GOT3 (cell line): ENCODE results near the gene MACF1.
"Not testable (repeated sequence)": the region's sequence is repeated elsewhere in the genome, so short reads cannot be mapped to it uniquely, and the experiment has no call there.

Experiments
- DNase-seq: peaks from one replicate; lab custom pipeline; 2025; ENCODE audit warnings: mixed read lengths; lab: John Stamatoyannopoulos, UW

The MACF1 gene, protein sequence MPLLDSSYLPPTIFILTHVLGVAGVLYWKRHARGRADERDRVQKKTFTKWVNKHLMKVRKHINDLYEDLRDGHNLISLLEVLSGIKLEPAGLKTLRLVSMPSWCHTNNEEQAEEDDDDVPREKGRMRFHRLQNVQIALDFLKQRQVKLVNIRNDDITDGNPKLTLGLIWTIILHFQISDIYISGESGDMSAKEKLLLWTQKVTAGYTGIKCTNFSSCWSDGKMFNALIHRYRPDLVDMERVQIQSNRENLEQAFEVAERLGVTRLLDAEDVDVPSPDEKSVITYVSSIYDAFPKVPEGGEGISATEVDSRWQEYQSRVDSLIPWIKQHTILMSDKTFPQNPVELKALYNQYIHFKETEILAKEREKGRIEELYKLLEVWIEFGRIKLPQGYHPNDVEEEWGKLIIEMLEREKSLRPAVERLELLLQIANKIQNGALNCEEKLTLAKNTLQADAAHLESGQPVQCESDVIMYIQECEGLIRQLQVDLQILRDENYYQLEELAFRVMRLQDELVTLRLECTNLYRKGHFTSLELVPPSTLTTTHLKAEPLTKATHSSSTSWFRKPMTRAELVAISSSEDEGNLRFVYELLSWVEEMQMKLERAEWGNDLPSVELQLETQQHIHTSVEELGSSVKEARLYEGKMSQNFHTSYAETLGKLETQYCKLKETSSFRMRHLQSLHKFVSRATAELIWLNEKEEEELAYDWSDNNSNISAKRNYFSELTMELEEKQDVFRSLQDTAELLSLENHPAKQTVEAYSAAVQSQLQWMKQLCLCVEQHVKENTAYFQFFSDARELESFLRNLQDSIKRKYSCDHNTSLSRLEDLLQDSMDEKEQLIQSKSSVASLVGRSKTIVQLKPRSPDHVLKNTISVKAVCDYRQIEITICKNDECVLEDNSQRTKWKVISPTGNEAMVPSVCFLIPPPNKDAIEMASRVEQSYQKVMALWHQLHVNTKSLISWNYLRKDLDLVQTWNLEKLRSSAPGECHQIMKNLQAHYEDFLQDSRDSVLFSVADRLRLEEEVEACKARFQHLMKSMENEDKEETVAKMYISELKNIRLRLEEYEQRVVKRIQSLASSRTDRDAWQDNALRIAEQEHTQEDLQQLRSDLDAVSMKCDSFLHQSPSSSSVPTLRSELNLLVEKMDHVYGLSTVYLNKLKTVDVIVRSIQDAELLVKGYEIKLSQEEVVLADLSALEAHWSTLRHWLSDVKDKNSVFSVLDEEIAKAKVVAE (N-terminal part only)

DNA sequence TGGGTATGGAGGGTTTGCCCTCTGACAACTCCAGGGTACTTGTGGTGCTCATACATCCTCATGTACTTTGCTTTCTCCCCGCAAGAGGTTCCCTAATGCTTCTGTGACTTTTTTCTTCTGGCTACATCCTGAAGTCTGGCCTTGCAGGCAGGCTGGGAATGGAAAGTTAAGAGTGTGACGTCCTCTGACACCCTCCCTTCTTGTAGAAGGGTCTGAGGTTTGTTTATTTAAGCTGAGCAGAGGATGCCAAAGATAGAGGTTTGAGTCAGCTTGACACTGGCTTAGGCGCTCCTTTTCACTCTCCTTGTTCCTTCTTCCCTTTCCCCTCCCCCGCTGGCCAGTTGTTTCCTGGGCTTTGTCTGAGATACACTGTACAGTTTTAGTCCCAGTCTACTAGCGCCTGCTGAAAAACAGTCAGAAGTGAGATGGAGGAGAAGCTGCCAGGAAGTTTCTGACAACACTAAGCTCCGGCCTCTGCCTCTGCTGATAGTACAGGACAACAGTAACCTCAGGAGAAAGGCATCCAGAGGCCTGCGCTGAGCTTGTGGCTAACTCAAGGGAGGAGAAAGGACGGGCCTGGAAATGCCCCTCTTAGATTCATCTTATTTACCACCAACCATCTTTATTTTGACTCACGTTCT is at the start of gene MACF1:
TSS of gene MACF1 (plus strand) at position 255 of the 641 bp plus-strand sequence. CDS start at position 583, 328 bp downstream.
- no peak for DNase-seq

DNA sequence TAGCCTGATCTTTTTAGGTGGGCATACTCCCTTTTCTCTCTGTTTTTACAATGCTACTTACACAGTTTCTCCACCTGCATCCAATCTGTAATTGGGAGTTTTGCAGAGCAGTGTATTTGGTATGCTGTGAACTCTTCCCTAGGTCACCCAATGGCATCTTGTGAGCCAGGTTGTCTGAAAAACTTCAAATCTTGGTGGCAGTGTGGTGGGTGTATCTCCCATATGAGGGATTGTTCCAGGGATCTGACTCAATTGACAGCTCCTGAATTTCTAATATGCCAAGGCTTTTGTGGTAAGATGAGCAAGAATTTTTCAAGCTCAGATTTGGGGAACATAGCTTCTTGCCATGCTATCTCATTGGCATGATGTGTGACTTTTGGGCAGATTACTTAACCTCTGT is 47.2 kb upstream of the MACF1 start:
- no peak for DNase-seq

DNA sequence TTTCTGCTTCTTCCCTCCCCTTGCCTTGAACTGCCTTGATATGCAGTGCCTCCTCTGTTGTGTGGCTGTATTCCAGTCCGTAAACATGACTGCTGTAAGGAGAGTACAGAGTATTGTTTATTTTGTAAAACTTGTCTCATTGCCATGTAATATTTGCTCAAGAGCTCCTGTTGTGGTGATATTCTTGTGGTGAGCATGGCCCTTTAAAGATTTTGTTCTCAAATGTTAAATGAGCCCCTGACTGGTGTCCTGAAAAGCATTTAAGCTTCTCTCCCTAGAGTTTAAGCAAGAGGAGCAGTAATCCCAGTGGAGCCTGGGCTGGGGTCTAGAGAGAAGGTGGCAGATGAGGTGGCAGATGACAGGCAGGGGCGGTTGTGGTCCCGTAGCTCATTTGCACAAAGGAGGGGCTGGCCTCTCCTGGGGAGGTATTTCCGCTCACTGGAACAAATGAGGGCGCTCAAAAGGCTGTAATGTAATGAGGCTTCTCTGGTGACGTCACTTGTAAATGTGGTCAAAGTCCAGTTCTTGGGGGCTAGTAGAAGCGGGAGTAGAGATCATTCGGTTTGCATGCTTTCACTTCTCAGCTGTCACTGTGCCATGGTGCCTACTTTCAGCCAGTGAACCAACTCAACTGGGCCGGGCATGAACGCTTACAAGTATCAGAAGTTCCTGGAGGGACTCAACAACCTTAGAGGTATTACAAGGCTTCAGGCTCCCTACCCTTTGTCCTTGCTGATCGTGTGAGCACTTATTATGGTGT is 46.0 kb upstream of the MACF1 start:
- DNase-seq, result no peak

DNA sequence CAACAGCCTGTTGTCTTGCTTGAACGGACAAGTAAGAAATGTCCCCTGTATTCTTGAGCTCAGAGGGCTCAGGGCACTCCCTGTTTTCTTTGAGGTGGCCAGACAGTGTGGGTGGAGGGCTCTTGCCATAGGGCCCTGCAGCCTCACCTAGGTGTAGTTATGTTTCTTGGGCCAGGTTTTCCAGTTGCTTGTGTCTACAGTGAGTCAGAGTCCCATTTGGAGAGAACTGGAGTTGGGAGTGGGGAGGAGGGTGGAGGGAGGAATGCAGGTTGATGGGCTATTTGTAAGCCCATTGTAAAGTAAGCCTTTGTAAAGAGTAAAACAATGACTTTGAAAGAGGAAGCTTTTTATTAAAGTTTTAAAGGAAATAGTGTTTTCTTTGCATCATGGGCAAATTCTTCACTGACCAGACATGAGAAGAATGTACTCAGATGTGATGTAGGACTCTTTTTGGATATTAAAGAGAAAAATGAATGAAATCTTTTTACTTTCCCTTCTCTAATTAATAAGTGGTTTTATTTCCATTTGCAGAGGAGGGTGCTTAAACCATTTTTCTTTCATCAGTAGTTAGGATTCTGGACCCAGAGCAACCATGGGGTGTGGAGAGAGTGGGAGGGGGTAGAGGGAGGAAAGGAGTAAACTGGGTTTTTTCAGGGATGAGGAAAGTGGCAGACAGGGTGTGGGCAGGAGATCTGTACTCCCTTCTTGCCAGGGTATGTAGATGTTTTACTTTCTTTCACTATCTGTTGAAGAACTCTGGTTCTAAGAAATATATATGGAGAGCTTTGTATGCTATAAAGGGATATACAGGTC is 45.1 kb upstream of the MACF1 start:
- DNase-seq, result no peak

DNA sequence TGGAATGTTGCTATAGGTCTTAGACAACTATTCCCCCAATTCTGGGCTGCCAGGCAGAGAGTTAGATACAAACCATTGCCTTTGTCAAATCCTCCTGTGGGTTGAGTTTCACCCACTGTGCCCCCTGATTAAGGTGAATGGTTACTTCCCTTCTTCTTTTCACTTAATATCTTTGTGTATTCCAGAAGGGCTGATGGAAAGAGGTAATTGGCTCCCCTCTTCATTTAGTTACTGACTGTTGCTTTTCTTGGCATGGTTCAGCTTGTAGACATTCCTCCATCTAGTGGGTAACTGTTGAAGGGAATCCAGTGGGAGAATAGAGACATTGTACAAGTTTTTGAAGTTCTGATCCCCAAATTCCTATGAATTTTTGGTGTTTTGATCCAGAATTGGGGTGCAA is 43.8 kb upstream of the MACF1 start:
- DNase-seq, result no peak

DNA sequence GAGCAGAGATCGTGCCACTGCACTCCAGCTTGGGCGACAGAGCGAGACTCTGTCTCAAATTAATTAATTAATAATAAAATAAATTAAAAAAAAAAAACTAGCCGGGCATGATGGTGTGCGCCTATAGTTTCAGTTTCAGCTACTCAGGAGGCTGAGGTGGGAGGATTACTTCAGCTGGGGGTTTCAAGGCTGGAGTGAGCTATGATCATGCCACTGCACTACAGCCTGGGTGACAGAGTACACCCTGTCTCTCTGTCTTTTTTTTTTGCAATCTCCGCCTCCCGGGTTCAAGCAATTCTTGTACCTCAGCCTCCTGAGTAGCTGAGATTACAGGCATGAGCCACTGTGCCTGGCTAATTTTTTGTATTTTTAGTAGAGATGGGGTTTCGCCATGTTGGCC is 42.7 kb upstream of the MACF1 start:
- DNase-seq, result not testable (repeated sequence)

DNA sequence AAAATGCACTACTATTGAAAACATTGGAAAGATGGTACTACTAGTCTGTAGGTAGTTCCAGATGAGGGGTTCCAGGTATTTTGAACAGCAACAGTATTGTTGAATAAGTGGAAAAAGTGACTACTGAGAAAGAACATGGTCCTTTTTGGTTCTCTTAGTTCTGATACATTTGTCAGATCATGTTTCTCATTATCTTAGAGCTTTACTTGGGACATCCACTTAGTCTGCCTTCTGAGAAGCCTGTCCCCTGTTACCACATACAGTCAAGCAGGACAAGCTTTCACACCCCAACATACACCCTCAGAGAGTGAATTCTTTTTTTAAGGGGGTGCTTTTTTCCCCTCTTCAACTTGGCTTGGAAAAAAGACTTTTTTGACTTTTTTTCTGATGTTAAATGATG is 41.0 kb upstream of the MACF1 start:
- DNase-seq, result no peak

DNA sequence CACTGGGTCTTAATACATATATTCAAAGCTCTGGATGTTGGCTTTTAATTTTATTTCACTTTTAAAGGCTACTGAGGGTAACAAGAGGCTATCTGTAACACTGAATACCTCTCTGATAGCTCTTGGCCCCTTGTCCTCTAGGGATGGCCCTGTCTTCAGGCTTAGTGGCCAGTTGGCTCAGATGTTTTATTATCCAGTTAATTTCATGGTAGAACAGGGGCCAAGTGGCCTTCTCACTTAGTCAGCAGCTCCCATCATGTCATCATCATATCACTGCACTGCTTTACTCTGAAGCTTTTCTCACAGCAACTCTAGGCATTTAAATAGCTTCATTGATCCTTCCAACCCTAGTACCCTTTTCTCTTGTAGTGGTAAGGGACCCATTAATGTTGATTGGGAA is 40.2 kb upstream of the MACF1 start:
- DNase-seq, result no peak

DNA sequence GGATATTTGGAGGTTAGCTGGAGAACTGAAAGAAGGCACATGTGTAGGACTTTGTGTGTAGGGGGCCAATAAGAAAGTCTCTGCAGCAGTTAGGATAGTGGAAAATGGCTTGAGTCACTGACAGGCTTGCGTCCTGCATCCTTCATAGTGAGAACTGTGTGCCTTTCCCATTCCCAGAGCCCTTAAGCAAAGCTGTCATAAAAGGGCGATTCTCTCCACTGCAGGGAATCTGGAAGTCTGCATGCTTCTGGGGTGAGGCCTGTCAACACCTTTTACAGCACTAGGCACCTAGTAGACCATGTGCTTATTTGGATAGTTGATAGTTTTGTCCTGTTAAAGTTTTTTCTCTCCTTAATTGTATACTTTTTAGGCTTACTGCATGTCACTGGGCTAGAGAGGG is 39.4 kb upstream of the MACF1 start:
- no peak for DNase-seq

DNA sequence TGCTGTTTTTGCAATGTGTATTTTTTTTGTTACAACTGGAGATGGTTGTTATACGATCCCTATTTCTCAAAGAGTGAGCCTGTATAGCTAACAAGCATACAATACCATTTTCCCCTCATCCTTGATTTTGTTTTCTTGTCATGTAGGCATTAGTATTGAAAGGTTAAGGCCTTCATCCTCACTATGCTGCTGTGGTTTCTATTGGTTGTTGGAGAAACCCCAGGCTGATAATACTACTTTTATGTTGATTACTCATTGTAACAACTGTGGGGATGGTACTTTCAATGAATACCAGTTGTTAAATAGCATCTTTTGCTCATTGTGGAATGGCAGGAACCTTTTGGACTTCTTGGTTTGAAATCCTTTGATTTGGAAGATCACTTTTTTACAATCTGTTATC is 39.0 kb upstream of the MACF1 start:
- DNase-seq, result no peak

DNA sequence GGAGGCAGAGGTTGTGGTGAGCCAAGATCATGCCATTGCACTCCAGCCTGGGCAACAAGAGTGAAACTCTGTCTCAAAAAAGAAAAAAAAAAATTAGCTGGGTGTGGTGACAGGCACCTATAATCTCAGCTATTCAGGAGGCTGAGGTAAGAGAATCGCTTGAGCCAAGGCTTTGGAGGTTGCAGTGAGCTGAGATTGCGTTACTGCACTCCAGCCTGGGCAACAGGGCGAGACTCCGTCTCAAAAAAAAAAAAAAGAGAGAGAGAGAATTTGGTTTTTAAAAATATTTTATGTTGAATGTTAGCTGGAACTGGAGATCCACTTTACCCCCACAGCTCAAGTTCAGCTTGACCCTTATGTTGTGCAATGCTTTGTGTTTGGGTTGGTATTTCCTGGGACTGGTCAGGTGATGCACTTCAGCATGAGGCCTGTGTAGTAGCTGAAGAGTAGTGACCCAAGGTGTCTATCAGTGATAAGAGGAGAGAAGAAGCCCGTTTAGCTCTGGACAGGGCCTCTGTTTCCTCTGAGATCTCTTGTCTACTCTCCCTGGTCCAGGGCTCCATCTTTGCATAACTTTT is 36.8 kb upstream of the MACF1 start:
- DNase-seq, result no peak

DNA sequence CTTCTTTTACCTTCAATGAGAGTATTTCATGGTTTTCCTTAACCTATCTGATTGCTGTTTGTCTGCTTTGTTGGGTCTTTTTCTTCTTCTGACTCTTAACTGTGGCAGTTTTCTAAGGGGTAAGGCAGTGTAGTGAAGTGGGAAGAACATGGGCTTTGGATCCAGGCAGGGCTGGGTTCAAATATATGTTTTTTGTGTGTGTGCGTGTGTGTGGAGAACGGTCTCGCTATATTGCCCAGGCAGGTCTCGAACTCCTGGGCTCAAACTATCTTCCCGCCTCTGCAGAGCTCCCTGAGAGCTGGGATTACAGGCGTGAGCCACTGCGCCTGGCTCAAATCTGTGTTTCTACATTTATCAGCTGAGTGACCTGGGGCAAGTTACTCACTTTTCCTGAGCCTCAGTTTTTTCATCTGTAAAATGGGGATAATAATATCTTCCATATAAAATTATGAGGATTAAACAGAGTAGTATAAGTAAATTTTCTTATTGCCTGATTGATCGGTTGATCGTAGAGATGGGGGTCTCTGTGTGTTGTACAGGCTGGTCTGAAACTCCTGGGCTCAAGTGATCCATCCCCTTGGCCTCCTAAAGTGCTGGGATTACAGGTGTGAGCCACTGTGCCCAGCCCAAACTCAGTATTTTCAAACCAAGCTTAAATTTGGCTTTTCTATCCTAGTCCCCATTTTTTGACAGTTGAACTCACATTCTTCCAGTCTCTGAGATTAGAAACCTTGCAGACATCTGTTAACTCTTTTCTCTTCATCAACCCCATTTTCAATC is 36.0 kb upstream of the MACF1 start:
- no peak for DNase-seq

DNA sequence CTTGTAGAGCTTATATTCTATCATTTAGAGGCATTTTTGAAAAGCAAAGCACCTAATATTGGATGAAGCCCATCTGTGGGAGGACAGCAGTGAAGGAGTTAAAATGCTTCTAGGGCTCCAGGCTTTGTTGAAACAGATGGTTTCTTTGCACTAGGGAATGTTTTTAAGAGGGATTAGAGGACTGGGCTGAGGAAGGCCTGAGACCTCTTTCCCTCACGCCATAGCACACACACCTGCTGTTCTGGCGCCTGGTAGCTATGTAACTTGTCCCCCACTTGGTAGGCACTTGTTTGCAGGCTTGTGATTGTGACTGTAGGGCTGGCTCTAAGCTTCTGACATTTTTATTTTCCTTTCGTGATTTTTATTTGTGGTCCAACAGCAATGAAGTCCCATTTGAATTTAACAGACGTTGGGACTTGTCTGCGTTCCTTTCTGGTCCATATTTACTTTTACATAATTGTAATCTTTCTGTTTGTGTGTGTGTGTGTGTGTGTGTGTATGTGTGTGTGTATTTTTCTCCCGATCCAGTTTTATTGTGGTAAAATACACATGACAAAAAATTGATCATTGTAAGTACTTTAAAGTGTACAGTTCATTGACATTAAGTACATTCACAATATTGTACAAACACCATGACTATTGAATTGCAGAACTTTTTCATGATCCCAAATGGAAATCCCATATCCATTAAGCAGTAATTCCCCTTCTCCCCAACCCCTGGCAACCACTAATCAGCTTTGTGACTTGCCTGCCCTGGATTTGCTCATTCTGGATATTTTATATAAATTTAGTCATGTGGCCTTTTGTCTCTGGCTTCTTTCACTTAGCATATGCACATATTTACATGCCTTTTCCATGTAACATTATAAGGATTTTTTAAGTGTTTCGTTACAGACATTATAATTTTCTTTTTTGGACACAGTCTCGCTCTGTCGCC is 33.5 kb upstream of the MACF1 start:
- no peak for DNase-seq

DNA sequence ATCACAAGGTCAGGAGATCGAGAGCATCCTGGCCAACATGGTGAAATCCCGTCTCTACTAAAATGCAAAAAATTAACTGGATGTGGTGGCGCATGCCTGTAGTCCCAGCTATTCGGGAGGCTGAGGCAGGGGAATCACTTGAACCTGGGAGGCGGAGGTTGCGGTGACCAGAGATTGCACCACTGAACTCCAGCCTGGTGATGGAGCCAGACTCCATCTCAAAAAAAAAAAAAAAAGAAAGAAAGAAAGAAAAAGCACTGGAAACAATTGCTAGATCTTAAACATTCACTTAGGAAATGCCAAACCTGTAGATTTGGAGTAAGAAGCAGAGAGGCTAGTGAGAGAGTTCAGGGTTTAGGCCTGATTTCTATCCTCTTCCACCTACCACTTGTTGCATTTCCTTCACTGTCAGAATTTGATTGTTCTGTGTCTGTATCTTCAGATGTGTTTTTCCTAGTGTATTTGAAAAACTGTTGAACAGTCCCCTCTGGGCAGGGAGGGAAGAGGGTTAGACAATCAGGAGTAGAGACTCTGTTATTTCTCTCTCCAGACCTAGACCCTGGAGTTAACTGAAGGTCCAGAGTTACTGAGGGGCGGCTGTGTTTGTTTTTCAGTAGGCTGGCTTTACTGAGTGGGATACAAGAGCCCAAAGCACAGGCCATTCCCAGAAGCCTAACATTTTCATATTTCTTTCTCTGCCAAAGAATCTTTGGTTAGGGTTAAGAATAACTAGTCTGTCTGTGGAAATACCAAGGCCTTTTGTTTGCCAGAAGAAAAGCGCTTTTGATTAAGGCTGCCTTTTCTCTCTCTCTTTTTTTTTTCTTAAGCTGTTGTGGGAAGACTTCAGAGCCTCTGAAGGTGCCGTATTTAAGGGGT is 31.1 kb upstream of the MACF1 start:
- no peak for DNase-seq

DNA sequence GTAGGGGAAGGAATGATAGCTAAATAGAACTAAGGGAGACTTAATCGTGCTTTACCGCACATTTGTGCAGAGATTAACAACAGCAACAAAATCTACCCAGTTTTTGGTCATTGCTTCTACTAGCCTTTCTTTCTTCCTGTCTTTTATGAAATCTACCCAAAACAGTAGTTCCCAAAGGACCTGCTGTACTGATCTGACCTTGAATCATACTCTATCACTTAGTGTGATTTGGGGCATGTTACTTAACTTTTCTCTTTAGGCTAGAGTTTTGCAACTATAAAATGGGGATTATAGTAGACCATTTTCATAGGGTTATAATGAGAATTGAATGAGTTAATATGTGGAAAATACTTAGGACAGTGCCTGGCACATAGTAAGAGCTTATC is 30.5 kb upstream of the MACF1 start:
- DNase-seq, result no peak

DNA sequence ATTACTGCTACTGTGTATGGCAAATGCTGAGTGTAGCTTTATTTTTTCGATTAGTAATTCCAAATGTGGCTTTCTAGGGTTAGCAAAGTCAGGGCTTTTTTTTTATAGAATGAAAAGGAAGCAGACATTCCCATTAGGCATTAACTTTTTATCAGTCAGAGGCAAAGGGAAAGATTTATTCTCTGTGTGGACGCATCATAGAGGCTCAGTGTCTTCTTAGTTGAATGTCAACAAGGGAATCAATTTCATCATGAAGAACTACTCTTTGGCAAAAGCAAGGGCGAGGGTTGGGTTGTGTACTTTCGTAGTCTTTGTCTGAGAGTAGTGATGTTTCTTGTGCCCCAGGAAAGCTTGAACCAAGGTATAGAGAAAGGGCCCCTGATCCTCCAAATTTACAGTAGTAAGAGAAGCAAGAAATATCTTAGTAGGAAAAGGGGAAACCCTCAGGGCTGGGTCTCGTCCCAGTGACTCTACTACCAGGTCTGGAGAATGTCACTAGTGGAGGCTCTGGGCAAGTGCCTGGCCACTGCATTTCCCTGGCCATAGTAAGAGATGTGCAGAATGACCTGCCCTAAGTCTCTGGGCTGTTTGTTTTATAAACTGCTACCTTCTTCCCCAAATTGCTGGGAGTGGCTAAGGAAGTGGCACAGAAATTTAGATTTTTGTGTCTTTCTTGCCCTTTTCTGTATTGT is 30.0 kb upstream of the MACF1 start:
- DNase-seq, result no peak
